Stimulated activated CD8-positive, alpha-beta memory T cell treated with anti-CD3 and anti-CD28 coated beads, Interleukin-7, amount 100 ng/mL, for 24 hours (primary cell): ENCODE data around the gene LRRC1.

ENCODE experiments used
- DNase-seq: peaks from one replicate; pipeline ENCODE4 v3.0.0-alpha.2; 2020; ENCODE audit warnings: low read depth

The LRRC1 gene

GRCh38 chr6:53889365-53889764 lies 94.6 kb downstream of the LRRC1 start:
- DNase-seq: no peak

GRCh38 chr6:53892707-53893106 lies 97.9 kb downstream of the LRRC1 start:
- no peak for DNase-seq

GRCh38 chr6:53894091-53894490 lies 99.3 kb downstream of the LRRC1 start:
- DNase-seq: peak; percentile 35

DNA sequence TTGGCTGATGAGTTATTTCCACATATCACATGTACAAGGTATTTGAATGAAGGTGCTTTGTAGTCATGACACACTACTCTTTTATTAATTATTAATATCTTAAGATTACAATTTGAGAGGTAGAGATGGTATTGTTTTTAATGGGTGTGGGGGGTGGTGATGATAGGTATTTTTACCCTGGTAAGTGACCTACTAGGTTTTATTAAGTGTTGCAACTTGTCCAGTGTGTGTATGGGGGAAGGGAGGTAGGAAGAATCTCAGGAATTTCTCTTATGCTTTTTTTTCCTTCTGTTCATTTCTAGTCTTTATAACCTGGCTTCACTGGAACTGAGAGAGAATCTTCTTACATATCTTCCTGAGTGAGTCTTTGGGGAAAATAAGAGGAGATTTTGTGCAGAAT lies 101.4 kb downstream of the LRRC1 start:
- no peak for DNase-seq

DNA sequence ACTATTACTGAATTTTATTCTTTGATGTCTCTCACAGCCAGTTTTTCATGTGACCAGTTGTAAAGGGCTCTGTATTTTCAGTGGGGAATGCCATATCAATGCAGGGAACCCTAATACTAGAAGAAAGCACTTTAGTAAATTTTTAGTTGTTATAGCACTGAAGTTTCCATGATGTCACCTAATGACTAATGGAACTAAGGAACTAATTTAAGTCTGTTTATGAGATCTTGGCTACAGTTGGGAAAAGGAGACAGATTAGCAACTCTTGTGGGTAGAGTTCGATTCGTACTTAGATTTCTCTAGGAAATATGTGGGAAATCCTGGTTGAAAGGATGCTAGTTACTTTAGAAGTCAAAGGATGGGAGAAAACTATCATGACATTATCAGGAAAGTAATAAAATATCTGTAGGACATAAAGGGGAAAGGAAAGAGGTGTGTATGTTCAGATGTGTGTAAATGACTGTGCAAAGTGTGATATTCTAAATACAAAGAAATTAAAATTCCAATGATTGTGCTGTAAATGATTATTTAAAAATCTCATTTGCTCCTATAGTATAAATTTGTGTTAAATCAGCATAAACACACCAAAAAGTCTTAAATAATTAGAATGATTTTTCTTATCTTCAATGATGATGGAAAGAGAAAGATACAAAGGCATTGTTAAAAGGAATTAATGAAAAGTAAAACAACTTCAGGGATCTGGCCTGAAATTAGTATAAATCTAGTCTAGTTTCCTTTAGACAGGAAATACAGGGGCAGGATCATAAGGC lies 103.4 kb downstream of the LRRC1 start:
- no peak for DNase-seq

GRCh38 chr6:53899512-53899911 lies 104.7 kb downstream of the LRRC1 start:
- DNase-seq: no peak

- DNase-seq: no peak
Observed at GRCh38 chr6:53903357-53903756, 108.6 kb downstream of the LRRC1 start.

DNA sequence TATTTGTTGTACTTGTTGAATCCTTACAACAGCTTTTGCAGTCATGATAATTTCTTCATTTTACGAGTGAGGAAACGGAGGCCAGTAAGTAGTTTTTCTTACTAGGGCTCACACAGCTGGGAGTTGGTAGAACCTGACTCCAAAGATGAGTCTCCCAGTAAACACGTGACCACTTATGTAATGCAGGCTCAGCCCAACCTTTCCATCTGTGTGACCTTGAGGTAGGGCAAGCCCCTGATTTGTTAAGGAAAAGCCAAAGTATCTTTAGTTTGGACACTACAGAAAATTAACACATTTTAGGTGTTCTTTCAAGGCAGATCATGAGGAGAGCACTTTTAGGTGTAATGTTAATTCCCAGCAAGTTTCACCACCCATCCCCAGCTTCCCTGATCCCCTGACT lies 111.3 kb downstream of the LRRC1 start:
- no peak for DNase-seq

- DNase-seq: no peak
Observed at GRCh38 chr6:53906842-53907241, 112.0 kb downstream of the LRRC1 start.

GRCh38 chr6:53910834-53911233 lies 116.0 kb downstream of the LRRC1 start:
- DNase-seq: no peak

GRCh38 chr6:53912661-53913060 lies 117.9 kb downstream of the LRRC1 start:
- DNase-seq: no peak

DNA sequence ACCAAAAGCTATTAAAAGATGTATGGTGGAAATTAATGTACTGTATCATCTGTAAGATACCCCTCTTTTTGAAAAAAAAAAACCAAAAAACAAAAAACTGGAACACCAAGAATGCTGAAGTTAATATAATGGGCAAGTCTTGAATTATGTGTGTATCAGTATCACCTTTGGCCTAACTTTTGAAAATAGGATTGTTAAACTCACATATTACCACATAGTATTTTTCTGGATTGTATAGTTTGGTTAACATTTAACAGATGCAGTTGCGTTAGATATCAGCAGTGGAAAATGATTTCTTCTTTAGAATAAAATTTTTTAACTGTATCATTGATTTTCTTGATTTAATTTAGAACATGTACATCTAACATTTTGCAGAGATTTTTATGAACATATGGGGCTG lies 118.5 kb downstream of the LRRC1 start:
- DNase-seq: no peak

DNA sequence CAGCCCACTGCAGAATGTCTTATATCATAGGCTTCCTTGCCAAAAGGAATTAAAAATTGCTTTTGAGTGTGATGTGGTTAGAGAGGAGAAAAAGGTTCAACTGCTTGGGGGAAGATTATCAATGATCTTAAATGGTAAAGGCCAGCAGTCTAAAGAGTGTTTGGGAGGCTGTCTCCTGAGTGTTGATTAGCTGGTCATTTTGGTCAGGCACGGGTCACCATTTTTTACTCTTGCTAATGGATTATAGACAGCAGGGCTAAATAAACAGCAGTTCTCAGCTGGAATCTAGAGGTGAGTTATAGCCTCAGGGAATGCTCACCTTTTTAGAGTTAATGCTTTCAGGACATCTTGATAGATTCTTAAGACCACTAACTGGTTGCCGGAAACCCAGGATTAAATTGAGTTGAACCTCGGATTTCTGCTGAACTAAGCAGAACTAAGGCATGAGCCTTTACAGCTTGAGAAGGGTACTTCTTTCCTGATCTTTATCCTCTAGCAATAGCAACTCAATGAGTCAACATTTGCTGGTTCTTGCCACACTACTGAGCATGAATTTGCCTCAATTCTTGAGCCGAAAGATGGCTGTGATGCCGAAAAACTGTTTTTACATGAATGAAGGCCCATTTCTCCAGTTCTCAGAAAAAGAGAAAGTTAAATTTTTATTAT lies 120.4 kb downstream of the LRRC1 start:
- no peak for DNase-seq

- DNase-seq: no peak
Observed at GRCh38 chr6:53916804-53917463, 122.1 kb downstream of the LRRC1 start.

GRCh38 chr6:53917464-53917842 lies 122.6 kb downstream of the LRRC1 start:
- no peak for DNase-seq

DNA sequence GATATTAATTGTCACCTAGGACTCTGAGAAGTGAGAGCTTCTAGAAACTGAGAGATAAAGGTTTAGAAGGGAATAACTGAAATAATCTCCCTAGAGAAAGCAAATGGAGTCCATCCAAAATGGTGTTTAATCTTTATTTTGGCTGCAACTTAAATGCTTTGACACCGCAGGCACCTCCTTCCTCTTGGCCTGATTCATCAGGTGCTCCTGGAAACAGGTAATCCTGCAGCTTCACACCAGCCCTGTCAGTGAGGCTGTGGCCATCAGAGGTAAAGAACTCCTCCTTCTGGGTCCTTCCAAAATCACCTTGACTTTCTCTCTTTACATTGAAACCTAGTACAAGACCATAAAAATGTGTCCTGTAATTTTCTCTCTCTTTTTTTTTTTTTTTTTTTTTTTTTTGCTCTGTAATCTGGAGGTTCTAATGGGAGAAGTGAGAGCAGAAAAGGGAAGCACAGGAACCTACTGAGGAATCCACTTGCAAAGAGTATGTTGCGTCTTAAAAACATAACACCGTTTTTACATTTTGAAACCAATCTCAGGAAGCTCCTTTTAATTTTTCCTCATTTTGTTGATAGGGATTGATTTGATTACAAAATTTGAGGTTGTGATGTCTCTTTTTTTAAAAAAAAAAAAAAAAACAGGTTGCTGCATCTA lies 124.2 kb downstream of the LRRC1 start:
- DNase-seq: no peak

- DNase-seq: no peak
Observed at GRCh38 chr6:53919881-53920360, 125.1 kb downstream of the LRRC1 start.

- DNase-seq: no peak
Observed at GRCh38 chr6:53920881-53921280, 126.1 kb downstream of the LRRC1 start.

- no peak for DNase-seq
Observed at GRCh38 chr6:53921639-53922038, 126.8 kb downstream of the LRRC1 start.

DNA sequence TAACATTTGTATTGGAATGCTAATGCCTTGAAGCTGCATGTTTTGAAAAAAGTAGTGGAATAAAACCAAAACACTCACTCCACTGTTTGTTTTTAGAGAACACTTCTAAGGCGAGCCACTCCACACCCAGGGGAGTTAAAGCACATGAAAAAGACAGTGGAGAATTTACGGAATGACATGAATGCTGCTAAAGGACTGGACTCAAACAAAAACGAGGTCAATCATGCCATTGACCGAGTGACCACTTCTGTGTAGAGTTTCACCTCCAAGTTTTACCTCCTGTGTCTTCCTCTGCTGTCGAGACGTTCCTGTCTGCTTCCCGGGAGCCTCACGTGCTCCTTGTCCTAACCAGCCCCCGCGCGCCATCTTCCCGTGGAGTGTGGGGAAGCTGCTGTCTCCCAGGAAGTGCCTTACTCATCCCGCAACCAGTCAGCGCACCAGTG lies 127.8 kb downstream of the LRRC1 start:
- DNase-seq: no peak

- no peak for DNase-seq
Observed at GRCh38 chr6:53924277-53924676, 129.5 kb downstream of the LRRC1 start.

DNA sequence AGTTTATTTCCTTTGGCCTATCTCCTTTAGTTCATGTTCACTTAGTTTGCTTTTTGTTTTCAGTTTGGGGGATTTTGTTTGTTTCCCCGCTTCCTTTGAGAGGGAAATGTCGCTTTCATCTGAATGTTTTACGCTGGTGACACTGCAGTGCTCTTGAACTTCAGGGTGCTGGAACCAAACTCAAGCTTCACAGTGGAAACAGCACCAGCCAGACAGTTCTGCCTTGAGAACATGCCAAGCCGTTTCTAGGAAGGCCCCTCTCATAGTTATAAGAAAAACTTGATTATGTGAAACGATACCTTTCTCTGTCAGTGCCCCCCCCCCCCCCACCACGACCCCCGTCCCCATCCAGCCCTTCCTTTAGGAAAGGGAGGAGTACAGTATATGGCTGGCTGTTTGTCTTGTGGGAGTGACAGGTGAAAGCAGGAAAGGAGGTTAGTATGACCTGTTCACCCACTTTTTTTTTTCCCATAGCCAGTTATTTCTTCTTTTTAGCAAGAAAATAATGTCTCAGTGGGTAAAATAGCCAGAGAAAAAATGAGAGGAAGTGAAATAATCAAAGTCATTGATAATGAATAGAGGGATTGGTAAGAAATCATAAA lies 130.1 kb downstream of the LRRC1 start:
- no peak for DNase-seq
